ENCODE data around the gene PDE2A. TPM values are rescaled to one million over a fixed set of nuclear protein-coding genes. Genes with fewer than 3 reads are reported as not detected.

The PDE2A gene
- total RNA-seq, 2 experiments from 2014 or later = 0.29 to 0.72 TPM

- POLR2A ChIA-PET = no interaction called here
- CTCF ChIA-PET = interaction anchor here (8.0 kb wide), 1 partner anchor 99 kb away, joined by 92 read pairs; no protein-coding TSS in a partner anchor
Observed at GRCh38 chr11:72687326-72687725, 13.1 kb upstream of the PDE2A start.

- ChIA-PET POLR2A (interaction anchor here (1.1 kb wide), 1 partner anchor 49 kb away, joined by 3 read pairs; no protein-coding TSS in a partner anchor), CTCF (interaction anchor here (0.7 to 8.0 kb wide), 3 partner anchors 10 to 98 kb away, joined by 3 to 92 read pairs (median 5); no protein-coding TSS in a partner anchor)
Observed at GRCh38 chr11:72686639-72687220, 12.5 kb upstream of the PDE2A start.

GRCh38 chr11:72685560-72686480 is 11.6 kb upstream of the PDE2A start:
- ChIA-PET CTCF (interaction anchor here (0.7 to 8.0 kb wide), 8 partner anchors 9 to 215 kb away, joined by 3 to 92 read pairs (median 10); partner anchors contain the start of gene STARD10), POLR2A (interaction anchor here (1.1 kb wide), 1 partner anchor 50 kb away, joined by 3 read pairs; no protein-coding TSS in a partner anchor)

GRCh38 chr11:72684236-72684912 is 10.2 kb upstream of the PDE2A start:
- POLR2A ChIA-PET = interaction anchor here (0.8 to 1.4 kb wide), 2 partner anchors 8 to 92 kb away, joined by 3 to 4 read pairs; no protein-coding TSS in a partner anchor
- CTCF ChIA-PET = interaction anchor here (0.6 to 8.0 kb wide), 25 partner anchors 9 to 436 kb away, joined by 3 to 92 read pairs (median 4); partner anchors contain the start of genes ATG16L2 and STARD10

GRCh38 chr11:72683782-72684200 is 9.6 kb upstream of the PDE2A start:
- POLR2A ChIA-PET = interaction anchor here (1.4 kb wide), 1 partner anchor 92 kb away, joined by 4 read pairs; no protein-coding TSS in a partner anchor
- CTCF ChIA-PET = interaction anchor here (0.6 to 8.0 kb wide), 23 partner anchors 8 to 437 kb away, joined by 3 to 92 read pairs (median 4); partner anchors contain the start of genes ATG16L2 and STARD10

- CTCF ChIA-PET = interaction anchor here (0.7 to 8.0 kb wide), 13 partner anchors 14 to 207 kb away, joined by 3 to 92 read pairs (median 5); partner anchors contain the start of gene STARD10
Observed at GRCh38 chr11:72682858-72683243, 8.6 kb upstream of the PDE2A start.

GRCh38 chr11:72682238-72682857 is 8.1 kb upstream of the PDE2A start:
- ChIA-PET CTCF (interaction anchor here (0.8 to 8.0 kb wide), 9 partner anchors 10 to 555 kb away, joined by 3 to 92 read pairs (median 4); no protein-coding TSS in a partner anchor), POLR2A (no interaction called here)

More at GRCh38 chr11:72682858-72683243, 8.6 kb upstream of the PDE2A start:
- POLR2A ChIA-PET = no interaction called here

- POLR2A ChIA-PET = interaction anchor here (1.6 kb wide), 1 partner anchor 13 kb away, joined by 7 read pairs; no protein-coding TSS in a partner anchor
- CTCF ChIA-PET = interaction anchor here (0.8 to 8.0 kb wide), 7 partner anchors 9 to 555 kb away, joined by 3 to 92 read pairs (median 6); no protein-coding TSS in a partner anchor
Observed at GRCh38 chr11:72681226-72682153, 7.3 kb upstream of the PDE2A start.

- ChIA-PET CTCF (interaction anchor here (0.8 to 8.0 kb wide), 5 partner anchors 9 to 655 kb away, joined by 3 to 92 read pairs (median 5); no protein-coding TSS in a partner anchor), POLR2A (interaction anchor here (1.6 kb wide), 1 partner anchor 12 kb away, joined by 7 read pairs; no protein-coding TSS in a partner anchor)
Observed at GRCh38 chr11:72680624-72681158, 6.5 kb upstream of the PDE2A start.

GRCh38 chr11:72679869-72680268 is 5.6 kb upstream of the PDE2A start:
- ChIA-PET POLR2A (no interaction called here), CTCF (interaction anchor here (1.6 to 8.0 kb wide), 3 partner anchors 8 to 91 kb away, joined by 5 to 92 read pairs (median 6); no protein-coding TSS in a partner anchor)

- CTCF ChIA-PET = interaction anchor here (1.6 to 2.0 kb wide), 2 partner anchors 10 to 93 kb away, joined by 5 to 6 read pairs; no protein-coding TSS in a partner anchor
- POLR2A ChIA-PET = no interaction called here
Observed at GRCh38 chr11:72678524-72678923, 4.3 kb upstream of the PDE2A start.

- POLR2A ChIA-PET = interaction anchor here (1.0 kb wide), 1 partner anchor 8 kb away, joined by 3 read pairs; no protein-coding TSS in a partner anchor
- CTCF ChIA-PET = interaction anchor here (0.6 to 2.1 kb wide), 3 partner anchors 9 to 92 kb away, joined by 3 to 6 read pairs (median 5); no protein-coding TSS in a partner anchor
Observed at GRCh38 chr11:72676861-72677341, 2.7 kb upstream of the PDE2A start.

- ChIA-PET POLR2A (no interaction called here), CTCF (interaction anchor here (0.9 to 2.1 kb wide), 3 partner anchors 9 to 90 kb away, joined by 3 to 6 read pairs (median 5); no protein-coding TSS in a partner anchor)
Observed at GRCh38 chr11:72675221-72675620, 999 bp upstream of the PDE2A start.

GRCh38 chr11:72673284-72673942 is 809 bp downstream of the PDE2A start:
- ChIA-PET CTCF (interaction anchor here (0.5 to 1.6 kb wide), 2 partner anchors 84 to 239 kb away, joined by 3 to 6 read pairs; no protein-coding TSS in a partner anchor), POLR2A (no interaction called here)

GRCh38 chr11:72672597-72673238 is 1.5 kb downstream of the PDE2A start:
- ChIA-PET POLR2A (no interaction called here), CTCF (interaction anchor here (1.2 to 2.2 kb wide), 3 partner anchors 8 to 83 kb away, joined by 6 to 8 read pairs (median 6); no protein-coding TSS in a partner anchor)

All from activated CD8-positive, alpha-beta memory T cell treated with anti-CD3 and anti-CD28 coated beads for 36 hours (primary cell).